Measurements from ENCODE around the gene CIB4. TPM values are rescaled to one million over a fixed set of nuclear protein-coding genes. Genes with fewer than 3 reads are reported as not detected.

CIB4 gene
- total and polyA plus RNA-seq, 4 donors: 1.3 TPM; not detected in 3

GRCh38 chr2:26555246-26556133 lies 85.7 kb downstream of the CIB4 start:
- TF ChIP-seq CTCF (IDR thresholded peaks at IDR 0.05; ENCODE audit: control extremely low read depth, extremely low read depth): no peak
- no peak overlapping the region for H3K27ac ChIP-seq (ENCODE audit: low read depth in 1 of 2, low read length in 1 of 2)
- H3K27me3 ChIP-seq (ENCODE audit: control insufficient read depth in 3 of 3, insufficient read depth in 3 of 3, low read length in 2 of 3): peaks cover 0 to 30% (median 11%) of the 10 kb centered on the region in 3 donors
- ATAC-seq (ENCODE audit: insufficient read depth, low FRiP score): no peak
- peaks cover 0 to 4% (median 0%) of the 10 kb centered on the region in 4 donors for H3K9me3 ChIP-seq (ENCODE audit: control insufficient read depth in 4 of 4, insufficient read depth in 3 of 4, low read length in 3 of 4)
- WGBS, 2 donors: 82 to 85% methylated on average over 8 of the region's 8 CpGs
- DNase-seq: peak in 1 of 3 donors; percentile 6
- H3K9ac ChIP-seq (ENCODE audit: insufficient read depth in 1 of 2, low read length in 2 of 2): no peak overlapping the region
- H3K4me1 ChIP-seq (ENCODE audit: control insufficient read depth in 5 of 5, insufficient read depth in 5 of 5, low read length in 5 of 5): no peaks in the 10 kb centered on the region
- H3K4me3 ChIP-seq: no peak overlapping the region
- H3K36me3 ChIP-seq (ENCODE audit: control insufficient read depth in 4 of 4, insufficient read depth in 4 of 4, low read length in 4 of 4): no peaks in the 10 kb centered on the region

GRCh38 chr2:26552641-26553374 lies 88.4 kb downstream of the CIB4 start:
- WGBS, 2 donors: 70 to 71% methylated on average over 9 of the region's 9 CpGs
- ATAC-seq (ENCODE audit: insufficient read depth, low FRiP score): no peak

GRCh38 chr2:26550276-26551015 lies 90.7 kb downstream of the CIB4 start:
- peak in 1 of 3 donors; percentile 5 for DNase-seq

More at GRCh38 chr2:26552641-26553374, 88.4 kb downstream of the CIB4 start:
- Histone ChIP-seq H3K27ac (ENCODE audit: low read depth in 1 of 2, low read length in 1 of 2) (no peak overlapping the region), H3K9ac (ENCODE audit: insufficient read depth in 1 of 2, low read length in 2 of 2) (no peak overlapping the region), H3K27me3 (ENCODE audit: control insufficient read depth in 3 of 3, insufficient read depth in 3 of 3, low read length in 2 of 3) (peaks cover 0 to 7% (median 0%) of the 10 kb centered on the region in 3 donors), H3K9me3 (ENCODE audit: control insufficient read depth in 4 of 4, insufficient read depth in 3 of 4, low read length in 3 of 4) (peaks cover 0 to 4% (median 0%) of the 10 kb centered on the region in 4 donors), H3K4me3 (no peak overlapping the region), H3K4me1 (ENCODE audit: control insufficient read depth in 5 of 5, insufficient read depth in 5 of 5, low read length in 5 of 5) (no peaks in the 10 kb centered on the region), H3K36me3 (ENCODE audit: control insufficient read depth in 4 of 4, insufficient read depth in 4 of 4, low read length in 4 of 4) (no peaks in the 10 kb centered on the region)
- DNase-seq: peak in 1 of 3 donors; percentile 13
- no peak for TF ChIP-seq CTCF (IDR thresholded peaks at IDR 0.05; ENCODE audit: control extremely low read depth, extremely low read depth)

More at GRCh38 chr2:26550276-26551015, 90.7 kb downstream of the CIB4 start:
- Histone ChIP-seq H3K36me3 (ENCODE audit: control insufficient read depth in 4 of 4, insufficient read depth in 4 of 4, low read length in 4 of 4) (no peaks in the 10 kb centered on the region), H3K4me3 (no peak overlapping the region), H3K27ac (ENCODE audit: low read depth in 1 of 2, low read length in 1 of 2) (no peak overlapping the region), H3K27me3 (ENCODE audit: control insufficient read depth in 3 of 3, insufficient read depth in 3 of 3, low read length in 2 of 3) (peaks cover 0 to 4% (median 0%) of the 10 kb centered on the region in 3 donors), H3K4me1 (ENCODE audit: control insufficient read depth in 5 of 5, insufficient read depth in 5 of 5, low read length in 5 of 5) (no peaks in the 10 kb centered on the region), H3K9me3 (ENCODE audit: control insufficient read depth in 4 of 4, insufficient read depth in 3 of 4, low read length in 3 of 4) (peaks cover 0 to 4% (median 0%) of the 10 kb centered on the region in 4 donors), H3K9ac (ENCODE audit: insufficient read depth in 1 of 2, low read length in 2 of 2) (no peak overlapping the region)
- TF ChIP-seq CTCF (IDR thresholded peaks at IDR 0.05; ENCODE audit: control extremely low read depth, extremely low read depth): no peak
- ATAC-seq (ENCODE audit: insufficient read depth, low FRiP score): no peak
- WGBS, 2 donors: 83 to 84% methylated on average over 17 of the region's 17 CpGs
